ENCODE results near the gene TBC1D17. TPM values are rescaled to one million over a fixed set of nuclear protein-coding genes. Genes with fewer than 3 reads are reported as not detected.

Gene TBC1D17
- total RNA-seq, 1 donor from 2014 or later, result 29.1 TPM

GRCh38 chr19:49872245-49873128, 5.0 kb upstream of the TBC1D17 start:
- FAIRE-seq, result no peak
- no peaks in the 10 kb centered on the region for H3K27me3 Mint-ChIP-seq (ENCODE audit: low read depth, unreplicated experiment)
- H3K4me3 Mint-ChIP-seq (ENCODE audit: unreplicated experiment), result peak overlapping the region; percentile 60
- H2AFZ ChIP-seq (ENCODE audit: low read depth, low read length), result no peak overlapping the region
- peaks cover 14% of the 10 kb centered on the region for H3K36me3 Mint-ChIP-seq (ENCODE audit: low read depth, unreplicated experiment)
- H3K4me3 ChIP-seq (ENCODE audit: insufficient read depth, low read depth, low read length), result no peak overlapping the region
- peak overlapping the region; percentile 34 for H3K27ac Mint-ChIP-seq (ENCODE audit: unreplicated experiment)
- H3K4me1 Mint-ChIP-seq (ENCODE audit: low read depth, unreplicated experiment), result peaks cover 6% of the 10 kb centered on the region
- H3K4me1 ChIP-seq (ENCODE audit: insufficient read depth, low read length), result peaks cover 30% of the 10 kb centered on the region
- H4K20me1 ChIP-seq (ENCODE audit: insufficient read depth, low read length), result no peaks in the 10 kb centered on the region
- DNase-seq (ENCODE audit: low read depth), result no peak
- H3K27ac ChIP-seq (ENCODE audit: low read depth, low read length), result no peak overlapping the region
- TF ChIP-seq EZH2 (IDR thresholded peaks at IDR 0.05; ENCODE audit: insufficient read depth, low read length) (no peak), CTCF (IDR thresholded peaks at IDR 0.05; ENCODE audit: insufficient read depth, low read depth, low read length) (no peak)
- peaks cover 4% of the 10 kb centered on the region for H3K36me3 ChIP-seq (ENCODE audit: insufficient read depth, low read length)
- no peaks in the 10 kb centered on the region for H3K9me3 ChIP-seq (ENCODE audit: insufficient read depth, low read depth, low read length)
- no peak overlapping the region for H3K4me2 ChIP-seq (ENCODE audit: low read length)
- no peaks in the 10 kb centered on the region for H3K9me3 Mint-ChIP-seq (ENCODE audit: unreplicated experiment)
- no peaks in the 10 kb centered on the region for H3K27me3 ChIP-seq (ENCODE audit: insufficient read depth, low read length)
- H3K79me2 ChIP-seq (ENCODE audit: insufficient read depth, low read length), result peaks cover 52% of the 10 kb centered on the region
- no peak overlapping the region for H3K9ac ChIP-seq (ENCODE audit: low read length)

DNA sequence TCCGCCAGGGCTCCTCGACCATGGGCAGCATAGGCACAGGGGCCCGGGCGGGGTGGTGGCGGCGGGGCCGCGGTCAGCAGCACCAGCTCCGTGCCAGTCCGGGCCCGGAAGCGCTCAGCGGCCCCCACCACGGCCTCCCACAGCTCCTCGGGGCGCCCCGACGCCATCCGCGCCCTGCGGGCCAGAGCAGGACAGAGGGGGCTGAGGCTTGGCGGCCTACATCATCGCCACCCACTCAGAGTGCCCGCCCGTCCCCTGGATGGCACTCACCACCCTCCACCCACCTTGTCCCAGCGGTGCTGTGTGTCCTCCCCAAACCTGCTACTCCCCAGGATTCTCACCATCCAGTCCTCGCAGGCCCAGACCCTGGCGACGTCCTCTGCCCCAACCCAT, 4.4 kb upstream of the TBC1D17 start:
- Histone ChIP-seq H3K79me2 (ENCODE audit: insufficient read depth, low read length) (peaks cover 54% of the 10 kb centered on the region), H3K4me2 (ENCODE audit: low read length) (no peak overlapping the region), H3K27me3 (ENCODE audit: insufficient read depth, low read length) (no peaks in the 10 kb centered on the region), H4K20me1 (ENCODE audit: insufficient read depth, low read length) (no peaks in the 10 kb centered on the region), H3K36me3 (ENCODE audit: insufficient read depth, low read length) (peaks cover 4% of the 10 kb centered on the region), H3K4me3 (ENCODE audit: insufficient read depth, low read depth, low read length) (no peak overlapping the region), H2AFZ (ENCODE audit: low read depth, low read length) (no peak overlapping the region), H3K9me3 (ENCODE audit: insufficient read depth, low read depth, low read length) (no peaks in the 10 kb centered on the region), H3K9ac (ENCODE audit: low read length) (no peak overlapping the region), H3K27ac (ENCODE audit: low read depth, low read length) (no peak overlapping the region), H3K4me1 (ENCODE audit: insufficient read depth, low read length) (peaks cover 29% of the 10 kb centered on the region)
- no peak for TF ChIP-seq CTCF (IDR thresholded peaks at IDR 0.05; ENCODE audit: insufficient read depth, low read depth, low read length)
- H3K9me3 Mint-ChIP-seq (ENCODE audit: unreplicated experiment), result no peaks in the 10 kb centered on the region
- no peak overlapping the region for H3K27ac Mint-ChIP-seq (ENCODE audit: unreplicated experiment)
- peaks cover 6% of the 10 kb centered on the region for H3K4me1 Mint-ChIP-seq (ENCODE audit: low read depth, unreplicated experiment)
- DNase-seq (ENCODE audit: low read depth) (no peak), FAIRE-seq (no peak)
- H3K4me3 Mint-ChIP-seq (ENCODE audit: unreplicated experiment), result no peak overlapping the region
- H3K27me3 Mint-ChIP-seq (ENCODE audit: low read depth, unreplicated experiment), result no peaks in the 10 kb centered on the region
- H3K36me3 Mint-ChIP-seq (ENCODE audit: low read depth, unreplicated experiment), result peaks cover 13% of the 10 kb centered on the region

- Histone ChIP-seq H3K4me2 (ENCODE audit: low read length) (no peak overlapping the region), H3K4me1 (ENCODE audit: insufficient read depth, low read length) (peaks cover 32% of the 10 kb centered on the region), H3K4me3 (ENCODE audit: insufficient read depth, low read depth, low read length) (no peak overlapping the region), H3K27ac (ENCODE audit: low read depth, low read length) (no peak overlapping the region), H3K36me3 (ENCODE audit: insufficient read depth, low read length) (peaks cover 4% of the 10 kb centered on the region), H3K9ac (ENCODE audit: low read length) (no peak overlapping the region), H2AFZ (ENCODE audit: low read depth, low read length) (no peak overlapping the region), H3K27me3 (ENCODE audit: insufficient read depth, low read length) (no peaks in the 10 kb centered on the region), H3K9me3 (ENCODE audit: insufficient read depth, low read depth, low read length) (no peaks in the 10 kb centered on the region), H3K79me2 (ENCODE audit: insufficient read depth, low read length) (peaks cover 61% of the 10 kb centered on the region), H4K20me1 (ENCODE audit: insufficient read depth, low read length) (peaks cover 4% of the 10 kb centered on the region)
- FAIRE-seq (no peak), DNase-seq (ENCODE audit: low read depth) (no peak)
- Mint-ChIP-seq H3K4me1 (ENCODE audit: low read depth, unreplicated experiment) (peaks cover 6% of the 10 kb centered on the region), H3K36me3 (ENCODE audit: low read depth, unreplicated experiment) (peaks cover 13% of the 10 kb centered on the region), H3K9me3 (ENCODE audit: unreplicated experiment) (no peaks in the 10 kb centered on the region), H3K4me3 (ENCODE audit: unreplicated experiment) (peak overlapping the region; percentile 62), H3K27ac (ENCODE audit: unreplicated experiment) (peak overlapping the region; percentile 38), H3K27me3 (ENCODE audit: low read depth, unreplicated experiment) (no peaks in the 10 kb centered on the region)
- TF ChIP-seq CTCF (IDR thresholded peaks at IDR 0.05; ENCODE audit: insufficient read depth, low read depth, low read length) (no peak), EZH2 (IDR thresholded peaks at IDR 0.05; ENCODE audit: insufficient read depth, low read length) (no peak)
Observed at GRCh38 chr19:49873834-49874233, 3.7 kb upstream of the TBC1D17 start.
